22Rv1 (cell line): ENCODE data around the gene GATAD1.

Source experiments
- ZFX ChIP-seq: fragments of 450-650 bp; IDR thresholded peaks from 2 replicates; pipeline ENCODE4 v1.6.1; 2017; ENCODE audit warnings: antibody characterized with exemption, borderline replicate concordance
- TF ChIP-seq, protein P1 (sequence below): fragments of 450-650 bp; IDR thresholded peaks from 2 replicates; pipeline ENCODE4 v1.5.1; 2017; ENCODE audit warnings: mild to moderate bottlenecking

DNA sequence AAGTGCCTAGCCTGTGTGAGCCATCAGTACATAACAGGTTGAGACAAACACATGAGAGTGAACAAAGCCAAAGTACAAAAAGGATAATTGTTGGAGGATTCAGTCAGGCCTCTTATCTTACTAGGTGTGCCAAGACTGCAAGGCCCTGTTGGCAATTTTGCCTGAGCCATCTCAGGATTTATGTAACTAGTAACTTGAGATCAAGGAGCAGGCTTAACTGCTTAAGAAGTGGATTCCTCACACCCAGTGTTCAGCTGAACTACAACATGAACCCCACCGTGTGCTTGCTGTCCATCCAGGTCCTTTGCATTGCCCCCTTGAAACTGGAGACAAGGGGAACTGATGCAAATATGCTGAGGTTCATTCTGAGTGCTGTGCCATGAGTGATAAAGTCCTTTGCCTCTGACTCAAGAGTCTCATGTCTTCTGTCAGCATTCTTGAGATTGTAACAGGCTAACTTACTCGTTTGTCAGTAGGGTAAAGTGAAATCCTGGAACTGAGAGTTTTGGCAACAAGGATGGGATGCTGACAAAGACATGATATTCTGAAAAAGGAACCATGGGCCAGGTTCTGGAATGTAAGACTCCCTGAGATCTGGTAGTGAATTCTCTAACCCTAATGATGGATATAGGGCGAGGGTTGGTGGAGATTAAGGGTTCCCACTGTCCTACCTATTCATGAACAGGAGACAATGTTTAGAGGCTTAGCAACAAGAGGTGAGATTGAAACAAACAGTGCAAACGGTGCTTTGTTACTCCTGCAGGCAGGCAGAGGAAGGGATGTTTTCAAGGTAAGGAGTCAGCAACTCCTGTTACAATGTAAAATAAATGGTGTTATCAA lies 44.1 kb upstream of the GATAD1 start:
- TF ChIP-seq, protein P1, sequence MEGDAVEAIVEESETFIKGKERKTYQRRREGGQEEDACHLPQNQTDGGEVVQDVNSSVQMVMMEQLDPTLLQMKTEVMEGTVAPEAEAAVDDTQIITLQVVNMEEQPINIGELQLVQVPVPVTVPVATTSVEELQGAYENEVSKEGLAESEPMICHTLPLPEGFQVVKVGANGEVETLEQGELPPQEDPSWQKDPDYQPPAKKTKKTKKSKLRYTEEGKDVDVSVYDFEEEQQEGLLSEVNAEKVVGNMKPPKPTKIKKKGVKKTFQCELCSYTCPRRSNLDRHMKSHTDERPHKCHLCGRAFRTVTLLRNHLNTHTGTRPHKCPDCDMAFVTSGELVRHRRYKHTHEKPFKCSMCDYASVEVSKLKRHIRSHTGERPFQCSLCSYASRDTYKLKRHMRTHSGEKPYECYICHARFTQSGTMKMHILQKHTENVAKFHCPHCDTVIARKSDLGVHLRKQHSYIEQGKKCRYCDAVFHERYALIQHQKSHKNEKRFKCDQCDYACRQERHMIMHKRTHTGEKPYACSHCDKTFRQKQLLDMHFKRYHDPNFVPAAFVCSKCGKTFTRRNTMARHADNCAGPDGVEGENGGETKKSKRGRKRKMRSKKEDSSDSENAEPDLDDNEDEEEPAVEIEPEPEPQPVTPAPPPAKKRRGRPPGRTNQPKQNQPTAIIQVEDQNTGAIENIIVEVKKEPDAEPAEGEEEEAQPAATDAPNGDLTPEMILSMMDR: no peak
- no peak for TF ChIP-seq ZFX
